K562 (cell line): ENCODE measurements around the gene PPT2. TPM values are rescaled to one million over a fixed set of nuclear protein-coding genes. Genes with fewer than 3 reads are reported as not detected.

Experiments used
- ARID1B ChIP-seq: fragments of 450-650 bp; IDR thresholded peaks from 2 replicates; pipeline ENCODE4 v1.6.1; 2016; ENCODE audit warnings: antibody characterized with exemption, mild to moderate bottlenecking, inconsistent platforms
- CREM ChIP-seq: IDR thresholded peaks from 2 replicates; pipeline ENCODE4 v1.6.1; 2014; ENCODE audit warnings: antibody characterized with exemption, low read depth
- DPF2 ChIP-seq: fragments of 450-650 bp; IDR thresholded peaks from 2 replicates; pipeline ENCODE4 v1.6.1; 2016
- MAFK ChIP-seq: IDR thresholded peaks from 2 replicates; pipeline ENCODE4 v1.6.1; 2011; ENCODE audit warnings: low read length, improper control_type of control experiment
- MYC ChIP-seq, 2 experiments: fragments of 250-450 bp in 1 of 2; sonication (Bioruptor Pico) in 1 of 2; IDR thresholded peaks; 2 replicates each; pipeline versions ENCODE4 v1.5.1 to v1.6.1; 2012 to 2021; ENCODE audit warnings: low read depth in 2 of 2, borderline replicate concordance in 1 of 2, improper control_type of control experiment in 1 of 2, low read length in 1 of 2, mild to moderate bottlenecking in 1 of 2, moderate library complexity in 1 of 2
- NFE2 ChIP-seq: IDR thresholded peaks from 2 replicates; pipeline ENCODE4 v1.6.1; 2014; ENCODE audit warnings: antibody characterized with exemption, low read depth
- POLR2B ChIP-seq: fragments of 450-650 bp; IDR thresholded peaks from 2 replicates; pipeline ENCODE4 v1.6.1; 2018; ENCODE audit warnings: low read depth; ENCODE audit not compliant: partially characterized antibody
- RAD21 ChIP-seq, 2 experiments: fragments of 250-450 bp in 1 of 2; fragments of 450-650 bp in 1 of 2; sonication (Bioruptor Pico) in 1 of 2; formaldehyde crosslinking in 1 of 2; IDR thresholded peaks in 1 of 2; conservative IDR thresholded peaks in 1 of 2; 2 replicates each; pipeline versions ENCODE4 v1.4.0 to v1.8.0; 2020 to 2022; ENCODE audit warnings: mild to moderate bottlenecking in 2 of 2, moderate library complexity in 1 of 2
- STAT5B ChIP-seq: fragments of 250-450 bp; sonication (Bioruptor Pico); IDR thresholded peaks from 2 replicates; pipeline ENCODE4 v1.8.0; 2021; ENCODE audit warnings: mild to moderate bottlenecking, inconsistent platforms
- ZFPM2 ChIP-seq: fragments of 250-450 bp; sonication (Bioruptor Pico); IDR thresholded peaks from 2 replicates; pipeline ENCODE4 v1.5.1; 2022; ENCODE audit warnings: mild to moderate bottlenecking
- ZKSCAN1 ChIP-seq: fragments of 150-350 bp; IDR thresholded peaks from 2 replicates; pipeline ENCODE4 v1.6.1; 2016; ENCODE audit warnings: low read depth, low read length
- ZNF239 ChIP-seq: fragments of 250-450 bp; sonication (Bioruptor Pico); IDR thresholded peaks from 2 replicates; pipeline ENCODE4 v1.4.0; 2020; ENCODE audit warnings: mild to moderate bottlenecking
- ZNF41 ChIP-seq: fragments of 250-450 bp; sonication (Bioruptor Pico); conservative IDR thresholded peaks from 2 replicates; pipeline ENCODE4 v1.4.0; 2020; ENCODE audit warnings: mild to moderate bottlenecking
- ZNF507 ChIP-seq: conservative IDR thresholded peaks from 2 replicates; pipeline ENCODE4 v1.6.1; 2017; ENCODE audit warnings: missing genetic modification characterization, missing compliant biosample characterization
- ZNF551 ChIP-seq: fragments of 250-450 bp; sonication (Bioruptor Pico); IDR thresholded peaks from 2 replicates; pipeline ENCODE4 v1.5.0; 2021; ENCODE audit warnings: mild to moderate bottlenecking, moderate library complexity
- polyA plus RNA-seq, 8 experiments: library from polyadenylated mRNA; depleted of rRNA in 4 of 8; stranded (reverse) in 5 of 8; unstranded in 3 of 8; fragments of >200 nt; fragmentation: Nextera tagmentation in 2 of 8; fragmentation: Illumina TruSeq in 1 of 8; extraction: Ambion mirVana in 2 of 8; extraction: Trizol in 1 of 8; gene quantifications; 2 replicates each; pipeline versions ENCODE4 v1.2.1 to v1.2.3, GENCODE V29; 2011 to 2014; ENCODE audit warnings: inconsistent platforms in 1 of 8, missing spikeins in 1 of 8
- total RNA-seq, 7 experiments: library from RNA; depleted of rRNA in 6 of 7; stranded (reverse); fragments of >200 nt in 6 of 7; fragmentation: Illumina TruSeq in 2 of 7; extraction: Trizol in 2 of 7; gene quantifications; 2 replicates each; pipeline versions ENCODE4 v1.2.1 to v1.2.3, GENCODE V29; 2011 to 2021; ENCODE audit warnings: low replicate concordance in 1 of 7
- TF ChIP-seq, protein P1 (sequence below): fragments of 450-650 bp; IDR thresholded peaks from 2 replicates; pipeline ENCODE4 v1.6.1; 2018; ENCODE audit not compliant: partially characterized antibody
- TF ChIP-seq, protein P2 (sequence below), 2 experiments: fragments of 150-350 bp in 1 of 2; IDR thresholded peaks; 2 replicates each; pipeline ENCODE4 v1.6.1; 2012 to 2016; ENCODE audit warnings: low read depth in 2 of 2, low read length in 2 of 2, mild to moderate bottlenecking in 1 of 2, moderate library complexity in 1 of 2
- TF ChIP-seq, protein P3 (sequence below): fragments of 450-650 bp; formaldehyde crosslinking; IDR thresholded peaks from 2 replicates; pipeline ENCODE4 v1.4.0; 2020; ENCODE audit warnings: mild to moderate bottlenecking, moderate library complexity
- TF ChIP-seq, protein P4 (sequence below): sonication (generic); formaldehyde crosslinking; IDR thresholded peaks from 2 replicates; pipeline ENCODE4 v1.8.0; 2022; ENCODE audit warnings: missing genetic modification reagents, mild to moderate bottlenecking, moderate library complexity, borderline replicate concordance

PPT2 gene
- total and polyA plus RNA-seq, 9 of the 15 experiments (the other 6 are each of a cell fraction or from before 2014, with no cell fraction given): 27.4 to 98.8 (median 69.9) TPM

DNA sequence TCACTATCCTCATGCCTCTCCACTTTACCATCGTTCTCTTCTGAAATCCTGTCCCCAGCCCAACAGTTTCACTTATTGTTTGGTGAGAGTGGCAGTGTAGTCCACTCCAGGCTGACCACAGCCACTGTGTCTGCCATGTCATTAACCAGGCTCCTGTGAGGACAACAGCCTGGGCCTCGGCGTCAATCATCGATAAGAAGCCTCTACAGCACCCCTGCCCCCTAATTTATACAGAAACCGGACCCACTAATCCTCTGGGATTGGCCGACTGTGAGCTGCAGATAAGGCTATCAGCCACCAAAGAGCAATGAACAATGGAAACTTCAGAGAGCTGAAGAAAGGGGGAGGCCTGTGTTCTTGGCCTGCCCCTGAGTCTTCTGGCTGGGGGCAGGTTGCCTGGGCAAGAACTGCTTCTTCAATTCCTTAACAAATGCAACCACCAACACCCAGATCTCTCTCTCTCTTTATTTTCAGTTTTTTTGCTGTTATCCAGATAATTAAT lies 13.9 kb downstream of the PPT2 start (continued):
- TF ChIP-seq ARID1B (peak; percentile 98), DPF2 (peak; percentile 98), MYC (IDR thresholded peaks at IDR 0.05; ENCODE audit: low read depth, low read length) (peak; percentile 60; the same call in 1 of the 2 replicates), MYC (CRISPR knock-in tag; IDR thresholded peaks at IDR 0.05; ENCODE audit: borderline replicate concordance, low read depth) (no peak), NFE2 (peak; percentile 52; the same call in 1 of the 2 replicates), MAFK (no peak; the same call in 1 of the 2 replicates), ZNF239 (CRISPR knock-in tag) (peak; percentile 72), ZKSCAN1 (peak; percentile 90; the same call in 1 of the 2 replicates), ZNF507 (no peak), POLR2B (peak; percentile 69), ZFPM2 (CRISPR knock-in tag) (no peak), STAT5B (CRISPR knock-in tag) (no peak), ZNF551 (CRISPR knock-in tag) (no peak), ZNF41 (CRISPR knock-in tag) (peak; percentile 74), RAD21 (CRISPR knock-in tag; conservative IDR thresholded peaks at IDR 0.05 in 1 of 2, IDR thresholded peaks at IDR 0.05 in 1 of 2) (peak; percentile 16 to 24; a peak in 2 of 4 replicates), CREM (peak; percentile 83)
- TF ChIP-seq, protein P1, sequence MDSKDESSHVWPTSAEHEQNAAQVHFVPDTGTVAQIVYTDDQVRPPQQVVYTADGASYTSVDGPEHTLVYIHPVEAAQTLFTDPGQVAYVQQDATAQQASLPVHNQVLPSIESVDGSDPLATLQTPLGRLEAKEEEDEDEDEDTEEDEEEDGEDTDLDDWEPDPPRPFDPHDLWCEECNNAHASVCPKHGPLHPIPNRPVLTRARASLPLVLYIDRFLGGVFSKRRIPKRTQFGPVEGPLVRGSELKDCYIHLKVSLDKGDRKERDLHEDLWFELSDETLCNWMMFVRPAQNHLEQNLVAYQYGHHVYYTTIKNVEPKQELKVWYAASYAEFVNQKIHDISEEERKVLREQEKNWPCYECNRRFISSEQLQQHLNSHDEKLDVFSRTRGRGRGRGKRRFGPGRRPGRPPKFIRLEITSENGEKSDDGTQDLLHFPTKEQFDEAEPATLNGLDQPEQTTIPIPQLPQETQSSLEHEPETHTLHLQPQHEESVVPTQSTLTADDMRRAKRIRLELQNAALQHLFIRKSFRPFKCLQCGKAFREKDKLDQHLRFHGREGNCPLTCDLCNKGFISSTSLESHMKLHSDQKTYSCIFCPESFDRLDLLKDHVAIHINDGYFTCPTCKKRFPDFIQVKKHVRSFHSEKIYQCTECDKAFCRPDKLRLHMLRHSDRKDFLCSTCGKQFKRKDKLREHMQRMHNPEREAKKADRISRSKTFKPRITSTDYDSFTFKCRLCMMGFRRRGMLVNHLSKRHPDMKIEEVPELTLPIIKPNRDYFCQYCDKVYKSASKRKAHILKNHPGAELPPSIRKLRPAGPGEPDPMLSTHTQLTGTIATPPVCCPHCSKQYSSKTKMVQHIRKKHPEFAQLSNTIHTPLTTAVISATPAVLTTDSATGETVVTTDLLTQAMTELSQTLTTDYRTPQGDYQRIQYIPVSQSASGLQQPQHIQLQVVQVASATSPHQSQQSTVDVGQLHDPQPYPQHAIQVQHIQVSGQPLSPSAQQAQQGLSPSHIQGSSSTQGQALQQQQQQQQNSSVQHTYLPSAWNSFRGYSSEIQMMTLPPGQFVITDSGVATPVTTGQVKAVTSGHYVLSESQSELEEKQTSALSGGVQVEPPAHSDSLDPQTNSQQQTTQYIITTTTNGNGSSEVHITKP: peak; percentile 79
- TF ChIP-seq, protein P2, sequence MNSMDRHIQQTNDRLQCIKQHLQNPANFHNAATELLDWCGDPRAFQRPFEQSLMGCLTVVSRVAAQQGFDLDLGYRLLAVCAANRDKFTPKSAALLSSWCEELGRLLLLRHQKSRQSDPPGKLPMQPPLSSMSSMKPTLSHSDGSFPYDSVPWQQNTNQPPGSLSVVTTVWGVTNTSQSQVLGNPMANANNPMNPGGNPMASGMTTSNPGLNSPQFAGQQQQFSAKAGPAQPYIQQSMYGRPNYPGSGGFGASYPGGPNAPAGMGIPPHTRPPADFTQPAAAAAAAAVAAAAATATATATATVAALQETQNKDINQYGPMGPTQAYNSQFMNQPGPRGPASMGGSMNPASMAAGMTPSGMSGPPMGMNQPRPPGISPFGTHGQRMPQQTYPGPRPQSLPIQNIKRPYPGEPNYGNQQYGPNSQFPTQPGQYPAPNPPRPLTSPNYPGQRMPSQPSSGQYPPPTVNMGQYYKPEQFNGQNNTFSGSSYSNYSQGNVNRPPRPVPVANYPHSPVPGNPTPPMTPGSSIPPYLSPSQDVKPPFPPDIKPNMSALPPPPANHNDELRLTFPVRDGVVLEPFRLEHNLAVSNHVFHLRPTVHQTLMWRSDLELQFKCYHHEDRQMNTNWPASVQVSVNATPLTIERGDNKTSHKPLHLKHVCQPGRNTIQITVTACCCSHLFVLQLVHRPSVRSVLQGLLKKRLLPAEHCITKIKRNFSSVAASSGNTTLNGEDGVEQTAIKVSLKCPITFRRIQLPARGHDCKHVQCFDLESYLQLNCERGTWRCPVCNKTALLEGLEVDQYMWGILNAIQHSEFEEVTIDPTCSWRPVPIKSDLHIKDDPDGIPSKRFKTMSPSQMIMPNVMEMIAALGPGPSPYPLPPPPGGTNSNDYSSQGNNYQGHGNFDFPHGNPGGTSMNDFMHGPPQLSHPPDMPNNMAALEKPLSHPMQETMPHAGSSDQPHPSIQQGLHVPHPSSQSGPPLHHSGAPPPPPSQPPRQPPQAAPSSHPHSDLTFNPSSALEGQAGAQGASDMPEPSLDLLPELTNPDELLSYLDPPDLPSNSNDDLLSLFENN (IDR thresholded peaks at IDR 0.05; ENCODE audit: low read depth in 2 of 2, low read length in 2 of 2): peak in 1 of 2 experiments; percentile 93; a peak in 2 of 4 replicates
- TF ChIP-seq, protein P3, sequence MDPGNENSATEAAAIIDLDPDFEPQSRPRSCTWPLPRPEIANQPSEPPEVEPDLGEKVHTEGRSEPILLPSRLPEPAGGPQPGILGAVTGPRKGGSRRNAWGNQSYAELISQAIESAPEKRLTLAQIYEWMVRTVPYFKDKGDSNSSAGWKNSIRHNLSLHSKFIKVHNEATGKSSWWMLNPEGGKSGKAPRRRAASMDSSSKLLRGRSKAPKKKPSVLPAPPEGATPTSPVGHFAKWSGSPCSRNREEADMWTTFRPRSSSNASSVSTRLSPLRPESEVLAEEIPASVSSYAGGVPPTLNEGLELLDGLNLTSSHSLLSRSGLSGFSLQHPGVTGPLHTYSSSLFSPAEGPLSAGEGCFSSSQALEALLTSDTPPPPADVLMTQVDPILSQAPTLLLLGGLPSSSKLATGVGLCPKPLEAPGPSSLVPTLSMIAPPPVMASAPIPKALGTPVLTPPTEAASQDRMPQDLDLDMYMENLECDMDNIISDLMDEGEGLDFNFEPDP (CRISPR knock-in tag): no peak
- TF ChIP-seq, protein P4, sequence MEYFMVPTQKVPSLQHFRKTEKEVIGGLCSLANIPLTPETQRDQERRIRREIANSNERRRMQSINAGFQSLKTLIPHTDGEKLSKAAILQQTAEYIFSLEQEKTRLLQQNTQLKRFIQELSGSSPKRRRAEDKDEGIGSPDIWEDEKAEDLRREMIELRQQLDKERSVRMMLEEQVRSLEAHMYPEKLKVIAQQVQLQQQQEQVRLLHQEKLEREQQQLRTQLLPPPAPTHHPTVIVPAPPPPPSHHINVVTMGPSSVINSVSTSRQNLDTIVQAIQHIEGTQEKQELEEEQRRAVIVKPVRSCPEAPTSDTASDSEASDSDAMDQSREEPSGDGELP (CRISPR knock-in tag): peak; percentile 63; the same call in 1 of the 2 replicates
